Stimulated activated CD4-positive, alpha-beta T cell treated with anti-CD3 and anti-CD28 coated beads, Interleukin-12 subunit alpha, Interleukin-12 subunit beta, amount 100 ng/mL, for 4 hours (primary cell): ENCODE results near the gene TIE1.

Source experiments
- DNase-seq: peaks from one replicate; pipeline ENCODE4 v3.0.0-alpha.2; 2020

The TIE1 gene

DNA sequence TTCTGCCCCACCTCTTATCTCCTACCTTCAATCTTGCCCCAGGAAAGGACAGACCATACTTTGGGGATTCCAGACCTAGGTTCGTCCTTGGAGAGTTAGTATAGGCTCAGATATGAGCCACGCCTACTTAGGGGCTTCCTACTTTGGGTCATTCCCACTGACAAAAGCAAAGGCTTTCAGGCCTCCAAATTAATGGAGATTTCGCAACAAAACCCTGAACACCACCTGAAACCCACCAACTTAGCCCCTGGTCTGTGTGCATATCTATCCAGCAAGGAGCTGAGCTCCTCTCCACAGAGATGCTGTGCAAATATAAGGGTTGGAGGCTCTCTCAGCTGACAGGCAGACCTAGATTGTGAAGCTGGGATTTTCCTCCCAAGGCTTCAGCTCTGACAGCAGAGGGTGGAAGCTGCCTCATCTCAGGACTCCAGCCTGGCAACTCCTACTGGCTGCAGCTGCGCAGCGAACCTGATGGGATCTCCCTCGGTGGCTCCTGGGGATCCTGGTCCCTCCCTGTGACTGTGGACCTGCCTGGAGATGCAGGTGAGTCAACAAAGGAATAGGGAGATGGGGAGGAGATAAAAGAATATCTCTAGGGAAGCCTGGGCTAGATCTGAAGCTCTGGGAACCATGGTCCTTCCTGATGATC, 38.9 kb downstream of the TIE1 start:
- DNase-seq: no peak

DNA sequence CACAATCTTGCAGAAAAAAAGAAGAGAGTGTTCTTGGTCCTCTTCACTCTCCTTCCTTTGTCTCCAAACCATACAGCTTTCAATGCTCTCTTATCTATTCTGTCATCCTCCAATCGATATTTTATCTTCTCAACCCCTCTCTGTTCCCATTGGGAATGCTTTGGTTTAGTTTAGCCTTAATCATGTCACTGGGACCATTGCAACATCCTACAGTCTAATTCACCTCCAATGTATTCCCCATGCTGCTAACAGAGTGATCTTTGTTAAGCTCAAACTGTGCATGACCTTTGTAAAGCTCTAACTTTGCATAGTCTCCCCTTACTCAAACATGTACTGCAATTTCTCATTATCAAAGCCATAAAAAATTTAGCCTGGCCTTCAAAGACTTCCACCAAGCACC, 39.8 kb downstream of the TIE1 start:
- no peak for DNase-seq

DNA sequence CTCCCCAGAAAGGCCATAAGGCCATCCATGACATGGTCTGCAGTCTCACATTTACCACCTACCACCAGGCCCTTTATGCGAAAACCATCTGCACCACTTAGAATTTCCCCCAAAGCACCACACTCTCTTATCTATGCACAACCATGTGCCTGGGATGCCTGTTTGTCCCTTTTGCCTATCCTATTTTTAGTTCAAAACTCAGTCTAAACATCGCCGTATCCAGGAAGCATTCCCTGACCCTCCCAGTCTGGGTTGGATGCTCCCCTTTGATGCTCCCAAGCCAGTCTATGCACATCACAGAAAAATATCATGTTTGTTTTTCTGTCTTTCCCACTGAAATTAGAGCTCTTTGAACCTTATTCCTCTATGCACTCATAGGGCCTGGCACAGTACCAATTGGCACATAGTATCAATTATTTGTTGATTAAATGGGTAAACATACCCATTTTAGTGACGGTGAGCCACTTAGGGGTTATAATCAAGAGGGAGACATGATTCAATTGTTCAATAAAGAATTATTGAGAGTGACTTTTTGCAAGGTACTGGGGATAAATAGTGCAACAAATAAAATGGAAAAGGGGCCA, 43.6 kb downstream of the TIE1 start:
- no peak for DNase-seq

DNA sequence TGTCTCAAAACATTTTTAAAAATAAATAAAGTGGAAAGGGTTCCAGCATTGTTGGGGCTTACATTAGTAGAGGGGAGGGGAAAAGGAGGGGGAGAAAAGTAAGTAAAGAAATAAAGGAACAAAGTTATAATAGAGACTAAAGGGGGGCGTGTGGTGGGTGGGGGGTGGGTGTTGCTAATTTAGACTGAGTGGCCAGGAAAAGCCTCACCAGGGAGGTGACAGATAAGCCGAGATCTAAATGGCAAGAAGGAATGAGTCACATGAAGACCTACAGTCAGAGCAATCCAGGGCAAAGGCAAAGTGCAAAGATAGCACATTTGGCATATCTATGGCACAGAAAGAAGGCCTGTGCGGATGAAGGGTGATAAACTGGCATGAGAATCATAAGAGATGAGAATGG, 44.3 kb downstream of the TIE1 start:
- DNase-seq: no peak

DNA sequence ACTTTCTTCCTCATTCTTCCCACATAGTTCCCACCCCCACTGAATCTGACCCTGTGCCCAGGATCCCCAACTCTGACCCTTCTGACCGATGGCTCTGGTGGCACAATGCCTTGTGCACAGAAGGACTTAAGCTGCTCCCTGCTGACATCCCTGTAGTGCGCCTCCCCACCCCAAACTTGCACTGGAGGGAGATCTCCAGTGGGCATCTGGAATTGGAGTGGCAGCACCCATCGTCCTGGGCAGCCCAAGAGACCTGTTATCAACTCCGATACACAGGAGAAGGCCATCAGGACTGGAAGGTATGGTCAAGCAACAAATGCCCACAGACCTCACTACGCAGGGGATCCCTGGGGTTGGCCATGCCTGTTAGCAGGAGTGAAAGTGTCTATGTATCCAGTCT, 45.9 kb downstream of the TIE1 start:
- DNase-seq: no peak

DNA sequence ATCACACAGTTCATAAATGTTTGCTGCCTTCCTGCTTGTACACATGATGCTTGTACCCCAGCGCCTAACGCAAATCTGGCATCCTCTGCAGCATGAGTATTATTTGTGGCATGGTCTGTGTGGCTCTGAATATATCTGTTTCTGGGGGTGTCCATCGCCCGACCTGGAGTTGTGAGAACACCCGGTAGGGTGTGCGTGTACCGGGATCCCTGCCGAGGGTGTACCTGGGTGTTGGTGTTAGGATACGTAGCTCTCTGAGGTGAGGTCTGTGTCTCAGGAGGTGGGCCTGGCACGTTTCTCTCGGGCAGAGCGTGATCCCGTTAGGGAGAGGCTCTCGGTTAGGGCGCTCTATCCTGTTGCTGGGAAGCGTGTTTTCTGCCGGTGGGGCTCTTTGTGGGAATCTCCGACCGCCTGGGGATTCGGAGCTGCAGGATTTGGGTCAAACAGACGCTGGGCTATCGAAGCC, 47.6 kb downstream of the TIE1 start:
- DNase-seq: no peak

DNA sequence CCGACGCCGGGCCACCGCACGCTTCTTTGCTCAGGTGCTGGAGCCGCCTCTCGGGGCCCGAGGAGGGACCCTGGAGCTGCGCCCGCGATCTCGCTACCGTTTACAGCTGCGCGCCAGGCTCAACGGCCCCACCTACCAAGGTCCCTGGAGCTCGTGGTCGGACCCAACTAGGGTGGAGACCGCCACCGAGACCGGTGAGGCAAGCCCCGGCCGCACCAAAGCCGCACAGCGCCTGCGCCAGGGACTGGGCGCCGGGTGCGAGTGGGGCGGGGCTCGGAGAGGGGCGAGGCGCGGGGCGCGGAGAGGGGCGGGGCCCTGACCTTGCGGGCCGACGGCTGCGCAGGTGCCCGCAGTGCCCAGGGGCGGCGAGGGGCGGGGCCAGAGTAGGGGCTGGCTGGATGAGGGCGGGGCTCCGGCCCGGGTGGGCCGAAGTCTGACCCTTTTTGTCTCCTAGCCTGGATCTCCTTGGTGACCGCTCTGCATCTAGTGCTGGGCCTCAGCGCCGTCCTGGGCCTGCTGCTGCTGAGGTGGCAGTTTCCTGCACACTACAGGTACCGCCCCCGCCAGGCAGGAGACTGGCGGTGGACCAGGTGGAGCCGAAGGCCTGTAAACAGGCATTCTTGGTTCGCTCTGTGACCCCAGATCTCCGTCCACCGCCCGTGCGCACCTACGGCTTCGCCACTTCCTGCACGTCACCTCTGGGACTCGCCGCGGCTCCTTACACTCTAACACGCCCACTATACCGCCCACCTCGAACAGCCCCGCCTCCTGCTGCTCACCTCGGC, 48.2 kb downstream of the TIE1 start:
- peak; percentile 41 for DNase-seq

DNA sequence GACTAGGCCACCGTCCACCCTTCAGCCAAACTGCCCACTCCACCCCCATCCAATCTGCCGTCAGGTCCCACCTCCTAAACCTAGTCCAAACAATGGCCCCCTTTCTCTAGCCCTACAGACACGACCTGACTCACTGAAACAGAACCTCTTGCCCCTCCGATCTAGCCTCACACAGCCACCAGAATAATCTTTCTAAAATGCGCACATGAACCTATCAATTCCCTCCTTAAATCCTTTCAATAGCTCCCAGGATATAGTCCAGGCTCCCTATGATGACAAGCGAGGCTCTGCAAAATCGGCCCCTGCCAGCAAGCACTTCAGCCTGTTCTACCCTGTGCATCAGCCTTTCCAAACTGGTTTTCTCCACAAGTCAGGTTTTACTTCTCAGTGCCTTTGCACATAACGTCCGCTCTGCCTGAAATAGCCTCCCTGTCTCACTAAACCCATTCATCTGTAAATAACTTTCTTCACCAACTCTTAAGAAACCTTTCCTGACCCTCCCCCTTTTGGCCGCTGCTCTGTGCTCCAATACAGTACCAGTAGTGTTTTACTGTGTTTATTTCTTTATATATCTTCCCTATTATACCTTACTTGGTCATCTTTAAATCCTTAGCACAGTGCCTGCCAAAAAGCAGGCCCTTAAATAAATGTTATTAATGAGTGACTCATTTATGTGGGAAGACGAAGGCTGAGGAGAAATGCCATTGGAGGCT, 49.0 kb downstream of the TIE1 start:
- DNase-seq: no peak

DNA sequence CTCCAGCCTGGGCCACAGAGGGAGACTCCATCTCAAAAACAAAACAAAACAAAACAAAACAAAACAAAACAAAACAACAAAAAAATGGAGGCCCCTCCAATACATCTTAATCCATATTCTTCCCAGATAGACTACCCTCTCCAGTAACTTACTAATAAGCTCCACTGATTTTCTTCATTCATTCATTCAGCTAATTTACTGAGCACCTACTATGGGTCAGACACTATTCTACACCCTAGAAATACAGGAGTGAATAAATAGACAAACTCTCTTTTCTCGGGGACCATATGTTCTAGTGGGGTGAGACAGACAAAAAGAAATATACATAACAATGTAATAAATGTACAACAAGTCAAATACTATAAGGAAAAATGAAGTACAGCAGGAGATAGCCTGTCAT, 50.2 kb downstream of the TIE1 start:
- DNase-seq: no peak

DNA sequence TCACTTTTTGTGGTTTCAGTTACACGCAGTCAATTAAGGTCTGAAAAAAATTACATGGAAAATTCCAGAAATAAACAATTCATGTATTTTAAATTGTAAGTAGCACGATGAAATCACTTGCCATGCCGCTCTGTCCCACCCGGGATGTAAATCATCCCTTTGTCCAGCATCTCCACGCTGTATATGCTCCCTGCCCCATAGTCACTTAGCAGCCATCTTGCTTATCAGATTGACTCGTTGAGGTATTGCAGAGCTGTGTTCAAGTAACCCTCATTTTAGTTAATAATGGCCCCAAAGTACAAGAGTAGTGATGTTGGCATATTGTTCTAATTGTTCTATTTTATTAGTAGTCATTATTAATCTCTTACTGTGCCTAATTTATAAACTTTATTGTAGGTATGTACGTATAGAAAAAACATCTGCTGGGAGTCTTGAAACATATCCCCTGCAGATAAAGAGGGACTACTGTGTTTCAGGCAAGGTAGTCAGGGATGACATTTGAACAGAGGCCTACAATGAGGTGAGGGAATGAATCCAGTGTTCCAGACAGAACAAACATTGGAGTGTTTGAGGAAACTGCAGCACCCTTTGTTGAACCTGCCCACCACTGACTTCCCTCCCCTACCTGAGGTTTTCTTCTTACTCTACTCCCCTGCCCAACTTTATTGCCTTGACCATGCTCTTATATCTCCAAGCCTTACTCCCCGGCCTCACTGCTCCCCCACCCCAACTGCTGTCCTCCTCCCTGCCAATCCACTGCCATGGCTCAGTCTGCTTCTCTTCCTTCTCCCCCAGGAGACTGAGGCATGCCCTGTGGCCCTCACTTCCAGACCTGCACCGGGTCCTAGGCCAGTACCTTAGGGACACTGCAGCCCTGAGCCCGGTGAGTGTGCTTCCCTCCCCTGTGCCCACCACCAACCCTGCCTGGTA, 50.9 kb downstream of the TIE1 start:
- no peak for DNase-seq

DNA sequence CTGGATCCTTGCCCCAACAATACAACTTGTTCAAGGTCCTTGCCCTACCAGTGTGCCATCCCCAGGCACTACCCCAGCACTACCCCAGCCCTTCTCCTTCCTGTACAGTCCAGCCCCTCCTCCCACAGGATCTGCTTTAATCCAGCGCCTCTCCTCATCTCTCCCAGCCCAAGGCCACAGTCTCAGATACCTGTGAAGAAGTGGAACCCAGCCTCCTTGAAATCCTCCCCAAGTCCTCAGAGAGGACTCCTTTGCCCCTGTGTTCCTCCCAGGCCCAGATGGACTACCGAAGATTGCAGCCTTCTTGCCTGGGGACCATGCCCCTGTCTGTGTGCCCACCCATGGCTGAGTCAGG, 51.5 kb downstream of the TIE1 start:
- no peak for DNase-seq

DNA sequence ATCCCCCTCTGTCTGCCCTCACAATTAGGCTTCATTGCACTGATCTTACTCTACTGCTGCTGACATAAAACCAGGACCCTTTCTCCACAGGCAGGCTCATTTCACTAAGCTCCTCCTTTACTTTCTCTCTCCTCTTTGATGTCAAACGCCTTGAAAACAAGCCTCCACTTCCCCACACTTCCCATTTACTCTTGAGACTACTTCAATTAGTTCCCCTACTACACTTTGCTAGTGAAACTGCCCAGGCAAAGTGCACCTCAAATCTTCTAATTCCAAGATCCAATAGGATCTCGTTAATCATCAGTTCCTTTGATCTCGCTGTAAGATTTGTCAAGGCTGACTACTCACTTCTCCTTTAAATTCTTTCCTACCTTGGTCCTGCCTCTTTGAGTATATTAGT, 52.1 kb downstream of the TIE1 start:
- no peak for DNase-seq

DNA sequence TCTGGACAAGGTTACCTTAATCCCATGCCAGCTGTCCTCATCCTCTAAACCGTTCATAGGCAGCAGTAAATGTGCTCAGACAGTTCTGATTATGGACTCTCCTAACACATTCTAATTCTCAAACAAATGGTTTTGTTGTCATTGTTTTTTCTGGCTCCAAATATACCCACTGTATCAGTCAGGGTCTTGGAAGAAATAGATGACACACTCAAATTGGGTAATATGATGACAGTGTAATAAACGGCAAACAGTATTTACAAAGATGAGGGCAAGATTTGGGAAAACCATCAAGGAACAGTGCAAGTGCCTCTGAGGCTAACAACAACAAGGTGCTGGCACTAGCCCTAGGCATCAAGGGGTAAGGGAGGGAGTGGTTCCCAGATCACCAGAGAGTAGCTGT, 53.7 kb downstream of the TIE1 start:
- DNase-seq: no peak

DNA sequence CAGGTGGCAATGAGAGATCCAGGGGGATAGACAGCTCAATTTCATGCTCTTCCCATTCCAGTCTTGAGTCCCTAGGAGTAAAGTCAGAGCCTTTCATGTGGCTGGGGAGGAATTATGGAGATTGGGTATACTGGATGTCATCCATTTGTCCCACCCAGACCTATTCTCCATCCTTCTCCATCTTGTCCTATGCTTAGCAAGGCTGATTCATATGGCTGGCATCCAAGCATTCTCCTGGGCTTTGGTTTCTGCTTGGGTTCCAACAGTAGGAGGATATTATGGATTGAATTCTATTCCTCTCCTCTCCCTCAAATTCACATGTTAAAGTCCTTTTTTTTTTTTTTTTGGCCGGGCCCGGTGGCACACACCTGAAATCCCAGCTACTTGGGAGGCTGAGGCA, 54.2 kb downstream of the TIE1 start:
- no peak for DNase-seq

DNA sequence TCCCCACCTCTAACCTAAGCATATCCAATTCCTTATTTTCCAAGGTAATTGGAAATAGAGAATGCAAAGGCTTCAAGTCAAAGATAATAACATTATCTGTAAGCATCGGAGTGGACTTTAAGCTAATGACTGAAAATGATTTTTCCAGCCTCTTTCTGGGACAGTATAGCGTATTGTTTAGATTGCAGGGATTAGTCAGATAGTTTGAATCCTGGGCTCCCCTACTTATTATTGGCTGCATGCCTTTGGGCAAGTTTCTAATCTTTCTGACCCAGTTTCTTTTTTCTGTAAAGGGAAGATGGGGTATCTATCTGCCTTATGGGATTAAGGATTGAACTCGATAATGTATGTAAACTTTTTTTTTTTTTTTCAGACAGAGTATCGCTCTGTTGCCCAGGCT, 56.5 kb downstream of the TIE1 start:
- no peak for DNase-seq

DNA sequence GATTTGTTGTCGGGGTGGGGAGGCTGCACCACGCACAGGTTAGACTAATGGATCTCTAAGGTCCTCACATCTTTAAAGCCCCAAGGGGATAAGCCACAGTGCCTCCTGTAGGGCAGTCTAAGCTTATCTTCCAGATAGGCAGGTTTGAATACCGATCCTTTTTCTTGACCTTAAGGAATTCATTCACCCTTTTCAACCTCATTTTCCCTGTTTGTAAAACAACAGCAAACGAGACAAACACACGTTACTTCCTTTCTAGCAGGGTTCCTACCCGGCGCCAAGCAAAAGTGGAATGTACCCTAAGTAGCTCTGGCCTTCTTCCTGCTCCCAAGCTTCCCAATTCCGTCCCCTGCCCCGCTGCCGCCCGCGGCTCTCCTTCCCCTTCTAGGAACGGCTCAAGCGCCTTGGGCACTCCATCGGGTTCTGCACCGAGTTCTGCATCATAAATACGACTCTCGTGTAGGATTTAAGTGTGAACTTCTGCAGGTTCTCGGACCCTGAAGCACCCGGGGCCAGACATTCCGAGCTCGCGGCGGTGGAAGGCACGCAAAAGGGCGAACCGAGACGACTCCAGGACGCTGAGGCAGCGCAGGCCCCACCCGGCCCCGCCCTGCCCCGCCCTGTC, 57.5 kb downstream of the TIE1 start:
- DNase-seq: no peak

DNA sequence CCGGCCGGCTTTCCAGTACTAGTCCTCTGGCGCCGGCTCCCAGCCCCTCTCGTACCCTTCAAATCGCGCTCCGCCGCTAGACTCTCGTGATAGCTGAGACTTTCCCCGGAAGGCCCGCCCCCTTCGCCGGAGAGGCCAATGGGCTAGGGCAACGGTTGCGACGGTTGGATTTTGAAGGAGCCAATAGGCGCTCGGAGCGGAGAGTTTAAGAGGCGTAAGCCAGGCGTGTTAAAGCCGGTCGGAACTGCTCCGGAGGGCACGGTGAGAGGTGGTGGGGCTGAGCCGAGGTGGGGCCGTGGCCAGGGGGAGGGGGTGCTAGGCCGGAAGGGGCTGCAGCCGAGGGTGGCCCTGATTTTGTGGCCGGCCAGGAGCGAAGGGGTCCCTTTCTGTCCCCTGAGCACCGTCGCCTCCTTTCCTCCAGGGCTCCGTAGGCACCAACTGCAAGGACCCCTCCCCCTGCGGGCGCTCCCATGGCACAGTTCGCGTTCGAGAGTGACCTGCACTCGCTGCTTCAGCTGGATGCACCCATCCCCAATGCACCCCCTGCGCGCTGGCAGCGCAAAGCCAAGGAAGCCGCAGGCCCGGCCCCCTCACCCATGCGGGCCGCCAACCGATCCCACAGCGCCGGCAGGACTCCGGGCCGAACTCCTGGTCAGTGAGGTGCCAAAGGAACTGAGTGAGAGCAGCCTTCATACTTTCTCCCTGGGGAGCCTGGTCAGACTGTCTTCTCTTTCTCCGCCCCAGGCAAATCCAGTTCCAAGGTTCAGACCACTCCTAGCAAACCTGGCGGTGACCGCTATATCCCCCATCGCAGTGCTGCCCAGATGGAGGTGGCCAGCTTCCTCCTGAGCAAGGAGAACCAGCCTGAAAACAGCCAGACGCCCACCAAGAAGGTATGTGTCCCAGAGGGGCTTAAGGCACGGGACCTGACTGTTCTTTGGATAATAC, 58.2 kb downstream of the TIE1 start, which contains the start of gene CDC20:
Gene CDC20 (plus strand): TSS at position 236 of the 948 bp plus-strand sequence. CDS start 235 bp downstream, at position 471.
- DNase-seq: peak; percentile 98

DNA sequence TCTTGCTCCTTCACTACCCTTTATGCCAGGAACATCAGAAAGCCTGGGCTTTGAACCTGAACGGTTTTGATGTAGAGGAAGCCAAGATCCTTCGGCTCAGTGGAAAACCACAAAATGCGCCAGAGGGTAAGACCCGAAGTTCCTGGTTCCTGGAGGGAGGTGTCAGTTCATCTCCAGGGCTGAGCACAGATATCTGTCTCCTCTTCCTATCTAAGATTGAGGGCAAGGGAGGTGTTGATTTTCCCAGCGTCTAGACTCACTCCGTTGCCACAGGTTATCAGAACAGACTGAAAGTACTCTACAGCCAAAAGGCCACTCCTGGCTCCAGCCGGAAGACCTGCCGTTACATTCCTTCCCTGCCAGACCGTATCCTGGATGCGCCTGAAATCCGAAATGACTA, 58.9 kb downstream of the TIE1 start:
- DNase-seq: no peak

DNA sequence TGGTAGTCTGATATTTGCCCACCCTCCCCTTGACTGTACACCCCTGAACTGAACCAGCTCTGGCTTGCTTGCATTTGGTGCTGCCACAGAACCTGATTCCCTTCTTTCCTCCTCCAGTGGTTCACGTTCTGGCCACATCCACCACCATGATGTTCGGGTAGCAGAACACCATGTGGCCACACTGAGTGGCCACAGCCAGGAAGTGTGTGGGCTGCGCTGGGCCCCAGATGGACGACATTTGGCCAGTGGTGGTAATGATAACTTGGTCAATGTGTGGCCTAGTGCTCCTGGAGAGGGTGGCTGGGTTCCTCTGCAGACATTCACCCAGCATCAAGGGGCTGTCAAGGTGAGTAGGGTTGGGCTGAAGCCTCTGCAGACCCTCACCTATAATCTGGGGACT, 59.8 kb downstream of the TIE1 start:
- no peak for DNase-seq

DNA sequence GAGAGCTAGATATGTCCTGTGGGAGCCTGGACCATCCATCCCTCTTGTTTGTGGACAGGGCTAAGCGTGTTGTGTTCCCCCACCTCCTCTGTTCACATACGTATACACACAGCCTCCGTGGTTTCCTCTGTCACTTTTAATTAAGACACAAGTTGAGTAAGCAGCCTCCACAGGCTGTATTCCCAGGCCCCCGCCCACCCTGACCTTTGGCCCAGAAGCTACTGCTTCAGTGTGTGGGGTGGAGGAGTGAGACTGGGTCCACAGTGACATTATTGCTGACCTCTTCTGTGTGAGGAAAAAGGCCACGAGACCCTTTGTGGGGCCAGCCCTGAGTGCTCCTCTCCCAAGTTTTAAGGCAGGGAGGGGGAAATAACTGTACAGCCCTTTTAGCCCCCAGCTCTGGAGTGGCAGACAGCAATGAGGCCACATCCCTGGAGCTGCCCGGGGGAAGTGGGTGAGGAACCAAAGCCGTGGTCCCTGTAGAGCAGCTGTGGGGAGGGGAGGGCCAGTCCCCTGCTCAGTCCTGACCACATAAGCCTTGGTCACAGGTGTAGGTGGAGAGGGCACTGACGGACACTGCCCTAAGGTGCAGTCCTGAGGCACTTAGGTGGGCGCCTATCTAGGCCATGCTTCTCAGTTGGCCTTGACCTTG, 62.6 kb downstream of the TIE1 start:
- DNase-seq: no peak
